Panc1 (cell line): ENCODE data around the gene HEMK1.

Experiments
- CTCF ChIP-seq: fragments of 450-650 bp; IDR thresholded peaks from 2 replicates; pipeline ENCODE4 v1.5.1; 2017; ENCODE audit warnings: mild to moderate bottlenecking
- TCF7L2 ChIP-seq: IDR thresholded peaks from 2 replicates; pipeline ENCODE4 v1.6.1; 2011; ENCODE audit warnings: mild to moderate bottlenecking, low read depth, low read length, inconsistent platforms

GRCh38 chr3:50602595-50603191, 33.4 kb downstream of the HEMK1 start:
- no peak for TF ChIP-seq CTCF
- no peak for TF ChIP-seq TCF7L2
